ENCODE data around the gene MYBPC3.

The MYBPC3 gene

DNA sequence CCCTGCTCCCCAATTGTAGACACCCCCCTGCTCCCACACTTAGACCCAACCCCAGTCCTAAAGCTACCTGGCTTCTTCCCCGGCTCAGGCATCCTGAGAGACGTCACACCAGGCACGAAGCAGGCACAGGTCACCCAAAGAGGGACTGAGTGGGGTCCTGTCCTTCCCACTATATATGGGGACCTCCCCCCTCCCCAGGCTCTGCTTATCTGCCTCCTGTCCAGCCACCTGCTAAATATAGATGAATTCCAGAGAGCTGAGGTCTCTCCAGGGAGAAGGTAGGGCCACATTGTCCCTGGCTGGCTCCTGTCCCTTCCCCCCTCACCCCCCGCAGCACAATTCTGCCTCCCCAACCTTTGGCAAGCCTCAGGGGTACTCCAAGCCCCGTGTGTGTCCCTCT is at the start of gene MYBPC3:
TSS of gene MYBPC3 (minus strand) at position 147 of the 400 bp plus-strand sequence. CDS start at position 92, 55 bp downstream.
- no peak within 1 kb of the TSS for H3K4me3 ChIP-seq (ENCODE audit: low read depth, low read length)
- DNase-seq (ENCODE audit: low read depth) = no peak
- TF ChIP-seq, protein P1, sequence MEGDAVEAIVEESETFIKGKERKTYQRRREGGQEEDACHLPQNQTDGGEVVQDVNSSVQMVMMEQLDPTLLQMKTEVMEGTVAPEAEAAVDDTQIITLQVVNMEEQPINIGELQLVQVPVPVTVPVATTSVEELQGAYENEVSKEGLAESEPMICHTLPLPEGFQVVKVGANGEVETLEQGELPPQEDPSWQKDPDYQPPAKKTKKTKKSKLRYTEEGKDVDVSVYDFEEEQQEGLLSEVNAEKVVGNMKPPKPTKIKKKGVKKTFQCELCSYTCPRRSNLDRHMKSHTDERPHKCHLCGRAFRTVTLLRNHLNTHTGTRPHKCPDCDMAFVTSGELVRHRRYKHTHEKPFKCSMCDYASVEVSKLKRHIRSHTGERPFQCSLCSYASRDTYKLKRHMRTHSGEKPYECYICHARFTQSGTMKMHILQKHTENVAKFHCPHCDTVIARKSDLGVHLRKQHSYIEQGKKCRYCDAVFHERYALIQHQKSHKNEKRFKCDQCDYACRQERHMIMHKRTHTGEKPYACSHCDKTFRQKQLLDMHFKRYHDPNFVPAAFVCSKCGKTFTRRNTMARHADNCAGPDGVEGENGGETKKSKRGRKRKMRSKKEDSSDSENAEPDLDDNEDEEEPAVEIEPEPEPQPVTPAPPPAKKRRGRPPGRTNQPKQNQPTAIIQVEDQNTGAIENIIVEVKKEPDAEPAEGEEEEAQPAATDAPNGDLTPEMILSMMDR (IDR thresholded peaks at IDR 0.05; ENCODE audit: insufficient read depth, low read depth, low read length, missing control alignments) = no peak

DNA sequence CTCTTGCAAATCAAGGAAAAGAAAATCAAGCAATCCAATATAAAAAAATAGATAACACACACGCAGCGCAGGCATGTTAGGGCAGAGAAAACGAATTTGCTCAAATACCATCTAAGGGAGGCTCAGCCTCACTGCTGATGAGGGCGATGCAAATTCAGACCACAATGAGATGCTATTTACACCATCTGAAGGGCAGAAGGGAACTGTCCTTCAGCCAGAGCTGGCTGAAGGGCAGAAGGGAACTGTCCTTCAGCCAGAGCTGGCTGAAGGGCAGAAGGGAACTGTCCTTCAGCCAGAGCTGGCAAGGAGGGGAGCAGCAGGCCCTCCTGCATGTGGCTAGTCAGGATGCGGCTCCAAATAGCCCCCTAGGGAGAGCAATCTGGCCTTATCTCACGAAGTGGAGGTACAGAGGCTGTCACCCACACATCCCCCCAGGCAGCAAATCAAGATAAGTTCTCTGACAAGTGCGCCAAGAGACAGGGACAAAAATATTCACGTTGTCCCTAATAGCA is 48.3 kb upstream of the MYBPC3 start:
- DNase-seq (ENCODE audit: low read depth) = peak; percentile 71
- H3K4me3 ChIP-seq (ENCODE audit: low read depth, low read length) = peak overlapping the region; percentile 58

DNA sequence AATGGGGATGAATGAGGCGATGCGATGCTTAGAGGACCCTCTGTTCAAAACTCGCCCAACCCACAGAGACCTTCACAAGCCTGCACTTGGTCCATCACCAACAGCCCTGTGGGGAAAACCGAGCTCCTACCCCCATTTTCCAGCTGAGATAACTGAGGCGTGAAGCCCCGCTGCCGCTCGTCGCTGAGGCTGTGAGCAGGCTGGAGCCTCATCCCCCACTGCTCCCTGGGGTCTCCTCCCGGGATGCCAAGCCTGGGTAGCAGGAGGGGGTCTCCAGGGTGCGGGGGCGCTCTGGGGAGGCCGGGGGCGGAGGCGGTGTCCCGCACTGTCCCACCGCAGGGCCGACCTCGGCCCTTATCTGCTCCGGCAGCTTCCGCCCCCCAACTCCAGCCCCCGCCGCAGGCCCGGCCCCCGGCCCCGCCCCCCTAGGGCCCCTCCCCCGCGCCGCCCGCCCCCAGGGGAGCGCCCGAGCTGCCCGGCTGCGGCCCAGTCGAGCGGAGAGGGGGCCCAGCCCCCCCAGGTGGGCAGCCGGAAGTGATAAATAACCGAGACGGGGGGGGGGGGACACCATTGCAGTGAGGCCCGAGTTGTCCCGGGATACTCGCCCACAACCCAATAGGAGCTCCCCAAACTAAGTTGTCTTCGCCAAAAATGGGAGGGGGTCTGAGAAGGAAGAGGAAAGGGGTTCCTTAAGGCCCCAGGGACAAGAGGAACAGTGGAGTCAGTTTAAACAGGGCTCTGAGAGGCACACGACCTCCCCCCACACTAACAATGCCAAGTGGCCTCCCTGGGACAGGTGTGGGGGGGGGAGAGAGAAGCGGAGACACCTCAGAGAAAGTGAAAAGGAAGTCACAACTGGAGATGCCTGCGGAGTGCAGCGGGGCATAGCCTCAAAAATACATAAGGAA is 47.6 kb upstream of the MYBPC3 start:
- TF ChIP-seq, protein P1 (IDR thresholded peaks at IDR 0.05; ENCODE audit: insufficient read depth, low read depth, low read length, missing control alignments) = no peak
- peak; percentile 59 for DNase-seq (ENCODE audit: low read depth)
- peak overlapping the region; percentile 78 for H3K4me3 ChIP-seq (ENCODE audit: low read depth, low read length)

More for the DNA sequence above, 48.3 kb upstream of the MYBPC3 start:
- TF ChIP-seq, protein P1 (IDR thresholded peaks at IDR 0.05; ENCODE audit: insufficient read depth, low read depth, low read length, missing control alignments) = no peak

DNA sequence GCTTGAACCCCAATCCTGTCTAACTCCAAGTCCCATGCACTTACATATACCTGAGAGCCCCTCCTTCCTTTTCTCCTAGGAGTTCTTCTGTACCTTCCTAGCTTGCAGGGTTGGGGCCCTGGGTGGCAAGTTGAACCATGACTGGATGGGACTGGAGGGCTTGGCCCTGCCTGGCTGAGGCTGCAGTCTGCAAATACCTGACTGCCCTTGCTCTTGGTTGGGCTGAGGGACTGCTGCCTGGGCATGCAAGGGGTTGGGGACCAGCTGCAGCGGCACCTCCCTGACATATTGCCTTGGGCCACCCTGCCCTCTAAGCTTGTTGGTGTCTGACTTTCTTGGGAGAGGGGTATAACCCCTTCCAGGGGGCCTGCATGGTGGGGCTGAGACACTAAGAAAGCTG is 46.0 kb upstream of the MYBPC3 start:
- no peak overlapping the region for H3K4me3 ChIP-seq (ENCODE audit: low read depth, low read length)
- no peak for DNase-seq (ENCODE audit: low read depth)
- TF ChIP-seq, protein P1 (IDR thresholded peaks at IDR 0.05; ENCODE audit: insufficient read depth, low read depth, low read length, missing control alignments) = no peak

DNA sequence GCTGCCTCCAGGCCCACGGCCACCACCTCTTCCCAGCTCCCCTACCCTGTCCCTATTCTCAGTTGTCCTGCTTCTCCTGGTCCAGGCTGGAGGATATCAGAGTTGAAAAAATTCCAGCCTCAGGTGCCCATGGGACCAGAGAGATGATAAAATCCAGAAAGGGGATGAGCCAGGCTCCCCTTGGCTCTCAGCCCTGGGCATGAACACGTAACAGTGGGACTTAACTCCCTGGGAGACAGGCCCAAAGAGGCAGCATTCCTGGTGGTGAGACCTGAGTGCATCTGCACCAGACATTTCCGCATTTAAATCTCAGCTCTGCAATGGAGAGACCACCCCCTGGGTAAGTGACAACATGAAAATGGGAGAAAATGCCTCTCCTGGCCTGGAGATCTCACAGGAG is 45.5 kb upstream of the MYBPC3 start:
- DNase-seq (ENCODE audit: low read depth) = no peak
- TF ChIP-seq, protein P1 (IDR thresholded peaks at IDR 0.05; ENCODE audit: insufficient read depth, low read depth, low read length, missing control alignments) = no peak
- H3K4me3 ChIP-seq (ENCODE audit: low read depth, low read length) = no peak overlapping the region

DNA sequence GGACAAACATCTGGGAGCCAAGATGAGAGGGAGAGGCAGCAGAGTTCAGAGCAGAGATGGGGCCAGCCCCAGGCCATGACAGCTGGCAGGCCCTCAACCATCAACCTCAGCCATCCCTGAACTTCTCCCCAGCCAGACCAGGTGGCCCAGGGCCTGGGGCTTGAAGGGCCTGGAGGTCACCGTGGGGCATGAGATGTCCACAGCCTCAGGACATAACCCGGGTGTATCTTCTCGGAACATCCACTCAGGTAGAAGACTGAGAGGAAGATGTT is 43.5 kb upstream of the MYBPC3 start:
- DNase-seq (ENCODE audit: low read depth) = no peak
- no peak overlapping the region for H3K4me3 ChIP-seq (ENCODE audit: low read depth, low read length)
- TF ChIP-seq, protein P1 (IDR thresholded peaks at IDR 0.05; ENCODE audit: insufficient read depth, low read depth, low read length, missing control alignments) = no peak
